Activated T-cell treated with anti-CD3 and anti-CD28 coated beads, Interleukin-2, amount 50 U/mL, for 72 hours (primary cell): ENCODE results near the gene NRARP. TPM values are rescaled to one million over a fixed set of nuclear protein-coding genes. Genes with fewer than 3 reads are reported as not detected.
"Not testable (repeated sequence)": the region's sequence is repeated elsewhere in the genome, so short reads cannot be mapped to it uniquely, and the experiment has no call there.

Source experiments
- ATAC-seq, 2 donors: fragments of 150-1000 bp; cut with Tn5 transposase; replicated peaks in 1 of 2; 2 replicates each; pipeline ENCODE4 v1.10.0; 2021; ENCODE audit warnings: moderate library complexity in 2 of 2, mild to moderate bottlenecking in 1 of 2
- DNase-seq, 2 donors: peaks; one replicate each; pipeline ENCODE4 v3.0.0; 2021 to 2022; ENCODE audit warnings: mixed read lengths in 1 of 2
- H3K27ac Mint-ChIP-seq: one replicate; pipeline ENCODE4 v1.8.0; 2022; ENCODE audit warnings: mild to moderate bottlenecking, moderate library complexity, mixed read lengths
- H3K27me3 Mint-ChIP-seq: one replicate; pipeline ENCODE4 v1.8.0; 2022; ENCODE audit warnings: low read depth, mixed read lengths
- H3K36me3 Mint-ChIP-seq, 2 donors: one replicate each; pipeline ENCODE4 v1.8.0; 2022; ENCODE audit warnings: mixed read lengths in 2 of 2, mild to moderate bottlenecking in 1 of 2; ENCODE audit not compliant: insufficient read depth in 2 of 2
- H3K4me1 Mint-ChIP-seq: one replicate; pipeline ENCODE4 v1.8.0; 2022; ENCODE audit warnings: low read depth, mixed read lengths
- H3K4me3 Mint-ChIP-seq, 2 donors: one replicate each; pipeline ENCODE4 v1.8.0; 2022; ENCODE audit warnings: mild to moderate bottlenecking in 2 of 2, mixed read lengths in 2 of 2, moderate library complexity in 2 of 2
- H3K9me3 Mint-ChIP-seq, 2 donors: one replicate each; pipeline ENCODE4 v1.8.0; 2022; ENCODE audit warnings: mixed read lengths in 2 of 2
- total RNA-seq, 2 donors: library from RNA; stranded (reverse); gene quantifications; one replicate each; pipeline ENCODE4 v1.2.3, GENCODE V29; 2022

NRARP gene
- total RNA-seq, 2 donors from 2014 or later = 1.6 to 2.0 TPM

DNA sequence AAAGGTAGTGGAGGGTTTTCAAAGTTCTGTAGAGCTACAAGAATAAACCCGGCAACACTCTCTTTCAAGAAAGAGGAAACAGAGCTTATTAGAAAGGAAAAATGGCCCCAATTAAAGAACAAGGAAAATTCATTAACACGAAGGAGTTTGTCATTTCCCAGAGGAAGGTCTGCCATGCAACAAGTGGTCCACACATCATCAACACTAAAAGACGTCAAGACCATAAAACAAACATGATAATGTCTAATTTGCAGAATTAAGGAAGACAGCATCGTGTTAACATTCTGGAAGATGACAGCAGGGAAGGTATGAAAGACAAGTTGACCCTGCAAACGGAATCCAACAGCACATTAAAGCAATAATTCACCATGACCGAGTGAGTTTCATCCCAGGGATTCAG lies 28.6 kb upstream of the NRARP start:
- H3K4me1 Mint-ChIP-seq = peaks cover 21% of the 10 kb centered on the region
- ATAC-seq (no peak), DNase-seq (no peak)
- no peak overlapping the region for H3K27ac Mint-ChIP-seq
- no peak overlapping the region for H3K4me3 Mint-ChIP-seq
- H3K9me3 Mint-ChIP-seq = peaks cover 5 to 13% of the 10 kb centered on the region in 2 donors
- peaks cover 12% of the 10 kb centered on the region for H3K27me3 Mint-ChIP-seq
- peaks cover 5 to 8% of the 10 kb centered on the region in 2 donors for H3K36me3 Mint-ChIP-seq

DNA sequence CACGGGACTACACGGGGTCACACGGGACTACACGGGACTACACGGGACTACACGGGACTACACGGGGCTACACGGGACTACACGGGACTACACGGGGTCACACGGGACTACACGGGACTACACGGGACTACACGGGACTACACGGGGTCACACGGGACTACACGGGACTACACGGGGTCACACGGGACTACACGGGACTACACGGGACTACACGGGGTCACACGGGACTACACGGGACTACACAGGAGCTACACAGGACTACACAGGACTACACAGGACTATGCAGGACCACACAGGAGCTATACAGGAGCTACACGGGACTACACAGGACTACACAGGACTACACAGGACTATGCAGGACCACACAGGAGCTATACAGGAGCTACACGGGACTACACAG lies 27.5 kb upstream of the NRARP start:
- peaks cover 12% of the 10 kb centered on the region for H3K27me3 Mint-ChIP-seq
- not testable (repeated sequence) for H3K36me3 Mint-ChIP-seq, ATAC-seq, H3K4me3 Mint-ChIP-seq, DNase-seq, H3K27ac Mint-ChIP-seq
- H3K4me1 Mint-ChIP-seq = peaks cover 22% of the 10 kb centered on the region
- H3K9me3 Mint-ChIP-seq = peaks cover 5 to 13% of the 10 kb centered on the region in 2 donors

DNA sequence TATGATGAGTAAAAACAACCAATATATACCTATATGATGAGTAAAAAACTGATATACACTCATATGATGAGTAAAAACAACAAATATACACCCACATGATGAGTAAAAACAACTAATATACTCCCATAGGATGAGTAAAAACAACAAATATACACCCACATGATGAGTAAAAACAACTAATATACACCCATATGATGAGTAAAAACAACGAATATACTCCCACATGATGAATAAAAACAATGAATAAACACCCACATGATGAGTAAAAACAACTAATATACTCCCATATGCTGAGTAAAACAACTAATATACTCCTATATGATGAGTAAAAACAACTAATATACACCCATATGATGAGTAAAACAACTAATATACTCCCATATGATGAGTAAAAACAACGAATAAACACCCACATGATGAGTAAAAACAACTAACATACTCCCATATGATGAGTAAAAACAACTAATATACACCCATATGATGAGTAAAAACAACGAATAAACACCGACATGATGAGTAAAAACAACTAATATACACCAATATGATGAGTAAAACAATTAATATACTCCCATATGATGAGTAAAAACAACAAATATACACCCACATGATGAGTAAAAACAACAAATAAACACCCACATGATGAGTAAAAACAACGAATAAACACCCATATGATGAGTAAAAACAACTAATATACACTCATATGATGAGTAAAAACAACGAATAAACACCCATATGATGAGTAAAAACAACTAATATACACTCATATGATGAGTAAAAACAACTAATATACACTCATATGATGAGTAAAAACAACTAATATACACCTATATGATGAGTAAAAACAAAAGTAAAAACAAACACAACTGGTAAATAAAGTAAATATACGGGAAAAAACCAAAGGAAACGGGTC lies 25.8 kb upstream of the NRARP start:
- DNase-seq, H3K36me3 Mint-ChIP-seq, ATAC-seq: not testable (repeated sequence)
- peaks cover 22% of the 10 kb centered on the region for H3K4me1 Mint-ChIP-seq
- H3K27ac Mint-ChIP-seq = peak overlapping the region; percentile 100
- peaks cover 12% of the 10 kb centered on the region for H3K27me3 Mint-ChIP-seq
- H3K9me3 Mint-ChIP-seq = peaks cover 5 to 13% of the 10 kb centered on the region in 2 donors
- peak overlapping the region in 1 of 2 donors; percentile 55 for H3K4me3 Mint-ChIP-seq

DNA sequence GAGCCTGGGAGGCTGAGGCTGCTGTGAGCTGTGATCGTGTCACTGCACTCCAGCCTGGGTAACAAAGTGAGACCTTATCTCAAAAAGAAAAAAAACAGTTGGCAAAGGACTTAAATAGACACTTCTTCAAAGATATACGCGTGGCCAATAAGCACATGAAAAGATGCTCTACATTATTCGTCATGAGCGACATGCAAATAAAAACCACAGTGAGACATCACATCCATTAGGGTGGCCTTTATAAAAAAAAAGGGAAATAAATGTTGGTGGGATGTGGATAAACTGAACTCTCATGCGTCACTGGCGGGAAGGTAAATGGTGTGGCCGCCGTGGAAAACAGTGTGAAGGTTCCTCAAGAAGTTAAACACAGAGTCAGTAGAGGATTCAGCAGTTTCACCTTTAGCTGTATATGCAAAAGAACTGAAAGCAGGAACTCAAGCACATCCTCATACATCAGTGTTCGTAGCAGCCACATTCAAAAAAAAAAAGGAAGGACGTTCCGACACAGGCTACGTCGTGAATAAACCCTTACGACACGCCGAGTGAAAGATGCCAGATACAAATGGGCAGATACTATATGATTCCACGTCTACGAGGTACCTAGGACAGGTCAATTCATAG lies 24.5 kb upstream of the NRARP start:
- H3K27me3 Mint-ChIP-seq = peaks cover 12% of the 10 kb centered on the region
- DNase-seq = no peak
- H3K4me1 Mint-ChIP-seq = peaks cover 22% of the 10 kb centered on the region
- peaks cover 5 to 8% of the 10 kb centered on the region in 2 donors for H3K36me3 Mint-ChIP-seq
- H3K4me3 Mint-ChIP-seq = peak overlapping the region; percentile 62 to 78
- H3K27ac Mint-ChIP-seq = peak overlapping the region; percentile 86
- peaks cover 5 to 13% of the 10 kb centered on the region in 2 donors for H3K9me3 Mint-ChIP-seq
- peak; percentile 82 to 83 for ATAC-seq

DNA sequence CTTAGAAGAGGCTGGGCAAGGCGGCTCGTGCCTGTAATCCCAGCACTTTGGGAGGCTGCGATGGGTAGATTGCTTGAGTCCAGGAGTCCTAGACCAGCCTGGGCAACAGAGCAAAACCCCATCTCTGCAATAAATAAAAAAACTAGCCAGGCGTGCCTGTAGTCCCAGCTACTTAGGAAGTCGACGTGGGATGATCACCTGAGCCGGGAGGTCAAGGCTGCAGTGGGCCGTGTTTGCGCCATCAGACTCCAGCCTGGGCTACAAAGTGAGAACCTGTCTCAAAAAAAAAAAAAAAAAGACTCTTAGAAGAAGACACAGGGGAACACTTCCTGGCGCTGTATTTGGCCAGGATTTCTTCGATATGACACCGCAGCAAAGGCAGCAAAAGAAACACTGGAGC lies 23.7 kb upstream of the NRARP start:
- ATAC-seq = no peak
- Mint-ChIP-seq H3K27ac (no peak overlapping the region), H3K27me3 (peaks cover 12% of the 10 kb centered on the region), H3K4me3 (peak overlapping the region in 1 of 2 donors; percentile 78), H3K9me3 (peaks cover 5 to 13% of the 10 kb centered on the region in 2 donors), H3K4me1 (peaks cover 22% of the 10 kb centered on the region), H3K36me3 (peaks cover 5 to 8% of the 10 kb centered on the region in 2 donors)
- DNase-seq = no peak

DNA sequence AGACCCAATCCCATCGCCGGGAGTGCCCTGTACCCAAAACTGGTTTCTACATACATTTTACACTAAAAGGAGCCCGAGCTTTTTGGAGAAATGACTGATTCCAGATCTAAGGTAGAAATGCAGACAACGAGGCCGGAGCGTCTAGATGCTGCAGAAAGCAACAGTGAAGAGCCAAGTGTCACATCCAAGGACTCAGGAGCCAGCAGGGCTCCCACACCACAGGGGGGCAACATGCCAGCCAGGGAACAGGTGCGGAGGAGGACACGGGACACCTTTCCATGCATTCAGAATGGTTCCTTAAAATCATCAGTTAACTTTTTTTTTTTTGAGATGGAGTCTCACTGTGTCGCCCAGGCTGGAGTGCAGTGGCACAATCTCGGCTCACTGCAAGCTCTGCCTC lies 23.1 kb upstream of the NRARP start:
- H3K27me3 Mint-ChIP-seq = peaks cover 12% of the 10 kb centered on the region

DNA sequence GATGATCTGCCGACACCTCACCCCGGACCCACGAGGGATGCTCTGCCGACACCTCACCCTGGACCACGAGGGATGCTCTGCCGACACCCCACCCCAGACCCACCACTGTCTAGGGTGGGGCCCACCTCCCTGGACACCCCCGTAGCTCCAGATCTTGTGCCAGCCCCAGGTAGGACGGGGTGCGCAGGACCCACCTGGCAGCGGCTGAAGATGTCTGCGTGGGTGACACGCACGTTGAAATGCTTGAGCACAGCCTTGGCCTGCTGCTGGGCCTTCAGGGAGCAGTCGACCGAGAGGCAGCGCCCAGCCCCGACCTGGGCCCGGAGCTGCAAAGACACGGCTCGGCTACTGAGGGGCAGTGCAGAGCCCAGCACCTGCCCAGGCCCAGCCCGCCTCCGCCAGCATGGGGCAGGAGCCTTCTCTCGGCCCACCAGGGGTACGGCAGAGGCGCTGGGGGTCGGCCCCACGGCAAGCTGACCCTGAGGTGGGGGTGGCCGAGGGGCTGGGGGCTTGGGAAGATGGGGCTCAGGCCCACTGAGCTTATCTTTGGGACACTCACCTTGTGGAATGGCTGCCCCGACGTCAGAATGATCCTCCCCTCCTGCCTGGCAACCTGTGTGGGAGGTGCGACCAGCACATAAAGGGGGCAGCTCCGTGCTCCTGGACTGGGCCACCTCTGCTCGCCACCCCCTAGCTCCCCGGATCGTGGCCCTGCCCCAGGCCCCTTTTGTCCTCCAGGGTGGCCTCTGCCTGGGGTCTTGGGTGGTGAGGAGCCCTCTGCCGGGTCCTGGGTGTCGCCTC lies 21.7 kb upstream of the NRARP start:
- H3K36me3 Mint-ChIP-seq = peaks cover 5 to 8% of the 10 kb centered on the region in 2 donors
- H3K4me1 Mint-ChIP-seq = peaks cover 22% of the 10 kb centered on the region
- peaks cover 5 to 9% of the 10 kb centered on the region in 2 donors for H3K9me3 Mint-ChIP-seq
- ATAC-seq (no peak), DNase-seq (no peak)
- H3K27ac Mint-ChIP-seq = no peak overlapping the region
- peaks cover 12% of the 10 kb centered on the region for H3K27me3 Mint-ChIP-seq
- no peak overlapping the region for H3K4me3 Mint-ChIP-seq

More for the DNA sequence above, 23.1 kb upstream of the NRARP start:
- Mint-ChIP-seq H3K9me3 (peaks cover 5 to 11% of the 10 kb centered on the region in 2 donors), H3K36me3 (peaks cover 5 to 8% of the 10 kb centered on the region in 2 donors), H3K4me1 (peaks cover 22% of the 10 kb centered on the region), H3K27ac (no peak overlapping the region), H3K4me3 (no peak overlapping the region)
- ATAC-seq (no peak), DNase-seq (no peak)

DNA sequence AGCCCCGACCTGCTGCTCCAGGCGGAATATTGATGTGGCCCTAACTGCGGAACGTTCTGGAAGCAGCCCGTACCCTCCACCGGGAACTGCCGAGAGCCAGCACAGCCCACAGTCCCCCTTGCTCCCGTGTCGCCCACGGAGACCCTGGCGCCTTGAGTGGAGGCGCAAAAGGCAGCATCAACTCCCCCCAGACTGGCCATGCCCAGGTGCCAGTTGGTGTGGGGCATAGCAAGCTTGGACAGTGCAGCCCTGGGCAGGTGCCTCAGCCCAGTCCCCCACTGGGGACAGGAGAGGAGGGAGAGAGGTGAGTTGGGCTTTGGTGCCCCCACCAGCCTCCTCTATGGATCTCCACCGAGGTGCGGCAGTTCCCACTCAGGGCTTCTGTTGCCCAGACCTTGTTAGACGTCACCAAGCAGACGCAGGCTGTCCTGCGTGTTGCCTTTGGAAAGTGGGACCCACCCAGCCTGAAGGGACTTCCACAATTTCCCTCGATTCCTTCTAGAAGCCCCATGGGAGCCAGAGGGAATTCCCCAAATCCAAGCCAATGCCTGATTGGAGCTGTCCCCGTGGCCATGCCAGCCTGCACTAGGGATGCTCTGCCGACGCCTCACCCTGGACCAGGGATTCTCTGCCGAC lies 19.8 kb upstream of the NRARP start:
- peaks cover 0 to 2% of the 10 kb centered on the region in 2 donors for H3K9me3 Mint-ChIP-seq
- H3K27ac Mint-ChIP-seq = no peak overlapping the region
- DNase-seq (no peak), ATAC-seq (no peak)
- peaks cover 12% of the 10 kb centered on the region for H3K4me1 Mint-ChIP-seq
- H3K36me3 Mint-ChIP-seq = peaks cover 0 to 2% of the 10 kb centered on the region in 2 donors
- H3K4me3 Mint-ChIP-seq = no peak overlapping the region
- peaks cover 11% of the 10 kb centered on the region for H3K27me3 Mint-ChIP-seq

DNA sequence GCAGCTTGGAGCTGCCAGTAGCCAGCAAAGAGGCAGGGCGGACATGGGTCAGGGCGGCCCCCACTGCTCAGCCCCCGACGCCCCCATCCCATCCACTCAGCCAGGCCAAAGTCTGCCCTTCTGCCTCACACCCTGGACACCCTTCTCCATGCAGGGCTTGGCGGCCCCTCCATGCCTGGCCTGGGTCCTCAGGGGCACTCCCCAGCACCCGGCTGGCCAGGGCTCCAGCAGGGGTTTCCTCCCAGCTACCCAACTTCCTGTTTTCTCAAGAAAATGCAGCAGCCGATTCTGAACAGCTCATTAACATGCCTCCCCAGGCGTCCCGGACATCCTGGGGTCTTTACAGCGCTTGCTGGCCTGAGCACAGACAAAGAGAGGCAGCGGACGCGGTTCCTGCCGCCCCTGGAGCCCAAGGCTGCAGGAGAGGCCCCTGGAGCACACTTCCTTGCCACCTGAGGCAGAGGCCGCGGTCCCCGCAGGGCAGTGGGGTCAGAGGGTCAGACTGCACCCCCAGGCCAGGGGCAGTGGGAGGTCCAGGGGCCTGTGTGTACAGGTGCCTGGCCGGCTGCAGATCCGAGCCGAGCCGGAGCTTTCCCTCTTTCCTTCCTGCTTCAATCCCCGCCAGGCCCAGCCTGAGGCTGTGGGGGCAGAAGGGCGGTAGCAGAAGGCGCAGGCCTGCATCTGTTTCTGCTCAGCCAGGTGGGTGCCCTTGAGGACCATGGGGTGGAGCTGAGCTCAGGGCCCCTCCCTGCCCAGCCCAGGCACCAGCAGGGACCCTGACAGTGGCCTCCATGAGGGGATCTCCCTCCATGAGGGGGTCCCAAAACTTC lies 18.7 kb upstream of the NRARP start:
- DNase-seq = no peak

DNA sequence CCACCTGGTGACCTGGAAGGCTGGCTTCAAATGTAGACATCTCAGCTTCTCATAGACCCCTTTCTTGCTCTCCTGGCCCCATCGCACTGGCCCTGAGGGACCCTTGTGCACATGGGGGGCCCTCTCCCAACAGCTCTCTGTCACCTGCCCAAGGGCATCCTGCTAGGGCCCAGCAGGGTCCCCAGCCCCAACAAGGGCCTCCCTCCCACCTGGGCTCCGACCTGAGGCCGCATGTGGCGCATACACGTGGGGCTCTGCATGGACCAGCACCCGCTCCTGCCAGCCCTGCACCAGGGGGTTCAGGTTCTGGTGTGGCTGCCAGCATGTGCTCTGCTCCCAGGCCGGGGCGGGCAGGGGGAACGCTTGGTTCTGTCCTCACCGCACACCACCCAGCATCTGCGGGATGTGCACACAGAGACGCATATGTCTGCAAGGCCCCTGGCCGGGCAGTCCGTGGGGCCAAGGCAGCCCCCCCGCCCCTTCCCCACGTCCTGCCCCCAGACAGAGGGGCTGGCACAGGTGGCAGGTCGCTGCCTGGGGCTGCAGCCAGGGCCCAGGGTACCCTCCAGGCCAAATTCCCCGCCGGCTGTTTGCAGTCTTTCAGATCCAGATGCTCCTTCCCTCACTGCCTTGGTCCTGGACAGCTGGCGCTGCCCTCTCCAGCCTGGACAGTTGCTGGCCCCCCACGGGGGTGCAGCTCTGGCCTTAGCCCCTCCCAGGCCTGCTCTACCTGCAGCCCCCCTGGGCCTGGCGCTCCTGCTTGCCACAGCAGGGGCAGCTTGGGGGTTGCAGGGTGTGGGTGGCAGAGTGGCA lies 17.9 kb upstream of the NRARP start:
- Mint-ChIP-seq H3K36me3 (no peaks in the 10 kb centered on the region), H3K9me3 (no peaks in the 10 kb centered on the region), H3K4me3 (no peak overlapping the region), H3K27ac (no peak overlapping the region), H3K4me1 (no peaks in the 10 kb centered on the region), H3K27me3 (no peaks in the 10 kb centered on the region)
- no peak for DNase-seq
- ATAC-seq = no peak

More for the DNA sequence above, 18.7 kb upstream of the NRARP start:
- Mint-ChIP-seq H3K27ac (no peak overlapping the region), H3K4me1 (peaks cover 2% of the 10 kb centered on the region), H3K27me3 (peaks cover under 1% of the 10 kb centered on the region), H3K9me3 (no peaks in the 10 kb centered on the region), H3K36me3 (no peaks in the 10 kb centered on the region), H3K4me3 (peak overlapping the region; percentile 22 to 40)
- peak; percentile 21 to 45 for ATAC-seq

DNA sequence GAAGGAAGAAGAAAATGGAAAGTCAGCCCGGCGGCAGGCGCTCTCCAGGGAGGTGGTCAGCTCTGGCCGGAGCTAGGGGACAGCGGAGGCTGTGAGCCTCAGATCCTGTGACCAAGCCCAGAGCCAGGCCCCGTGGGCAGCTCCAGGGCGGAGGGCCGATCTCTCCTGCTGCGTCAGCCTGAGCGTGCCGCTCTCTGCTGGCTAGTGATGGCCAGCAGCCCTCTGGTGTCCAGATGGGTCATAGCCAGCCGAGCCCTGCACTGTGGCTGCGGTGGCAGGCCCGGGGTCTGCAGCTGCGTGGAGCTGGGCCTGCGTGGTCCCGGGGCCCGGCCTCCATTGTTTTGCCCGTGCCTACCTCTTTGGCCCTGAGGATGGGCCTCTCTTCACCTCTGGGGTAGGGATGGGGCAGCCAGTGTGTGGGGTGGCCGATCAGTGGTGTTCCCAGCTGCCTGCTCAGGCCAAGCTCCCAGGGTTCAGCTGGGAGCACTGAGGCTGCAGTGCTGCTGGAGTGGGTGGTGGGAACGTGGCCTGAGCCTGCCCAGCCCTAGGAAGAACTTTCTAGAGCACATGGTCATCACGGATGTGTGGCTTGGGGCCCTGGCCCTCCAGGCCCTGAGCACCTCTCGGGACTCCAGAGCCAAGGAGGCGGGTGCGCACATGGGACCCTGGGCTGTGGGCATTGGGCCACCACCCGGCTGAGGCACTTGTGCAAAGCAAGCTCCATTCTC lies 17.1 kb upstream of the NRARP start:
- Mint-ChIP-seq H3K36me3 (no peaks in the 10 kb centered on the region), H3K27me3 (no peaks in the 10 kb centered on the region), H3K4me3 (no peak overlapping the region), H3K9me3 (no peaks in the 10 kb centered on the region), H3K27ac (no peak overlapping the region), H3K4me1 (no peaks in the 10 kb centered on the region)
- DNase-seq = no peak
- no peak for ATAC-seq
